Measurements from ENCODE around the gene CACNA1S.
A peak's percentile ranks its signal among the peaks of the same experiment; 100 is the strongest.

CACNA1S gene

GRCh38 chr1:201042779-201043461 is 69.3 kb downstream of the CACNA1S start:
- no peak for DNase-seq (ENCODE audit: low read depth)
- no peak overlapping the region for H3K4me3 ChIP-seq (ENCODE audit: low read depth, low read length)
- TF ChIP-seq CTCF (IDR thresholded peaks at IDR 0.05; ENCODE audit: low read depth, low read length, missing control alignments) = peak; percentile 87

GRCh38 chr1:201041011-201041410 is 71.2 kb downstream of the CACNA1S start:
- no peak overlapping the region for H3K4me3 ChIP-seq (ENCODE audit: low read depth, low read length)
- no peak for TF ChIP-seq CTCF (IDR thresholded peaks at IDR 0.05; ENCODE audit: low read depth, low read length, missing control alignments)
- no peak for DNase-seq (ENCODE audit: low read depth)

- no peak for DNase-seq (ENCODE audit: low read depth)
- TF ChIP-seq CTCF (IDR thresholded peaks at IDR 0.05; ENCODE audit: low read depth, low read length, missing control alignments) = no peak
- H3K4me3 ChIP-seq (ENCODE audit: low read depth, low read length) = no peak overlapping the region
Observed at GRCh38 chr1:201039876-201040275, 72.3 kb downstream of the CACNA1S start.

- TF ChIP-seq CTCF (IDR thresholded peaks at IDR 0.05; ENCODE audit: low read depth, low read length, missing control alignments) = no peak
- no peak for DNase-seq (ENCODE audit: low read depth)
Observed at GRCh38 chr1:201039418-201039817, 72.8 kb downstream of the CACNA1S start.

GRCh38 chr1:201038186-201038876 is 73.9 kb downstream of the CACNA1S start:
- no peak overlapping the region for H3K4me3 ChIP-seq (ENCODE audit: low read depth, low read length)
- DNase-seq (ENCODE audit: low read depth) = no peak
- no peak for TF ChIP-seq CTCF (IDR thresholded peaks at IDR 0.05; ENCODE audit: low read depth, low read length, missing control alignments)

More at GRCh38 chr1:201039418-201039817, 72.8 kb downstream of the CACNA1S start:
- no peak overlapping the region for H3K4me3 ChIP-seq (ENCODE audit: low read depth, low read length)

- H3K4me3 ChIP-seq (ENCODE audit: low read depth, low read length) = no peak overlapping the region
- TF ChIP-seq CTCF (IDR thresholded peaks at IDR 0.05; ENCODE audit: low read depth, low read length, missing control alignments) = no peak
- DNase-seq (ENCODE audit: low read depth) = no peak
Observed at GRCh38 chr1:201036188-201036842, 75.9 kb downstream of the CACNA1S start.

Data from GM12864 (cell line).